Activated T-helper 1 cell treated with anti-CD3 and anti-CD28 coated beads, Interleukin-12 subunit alpha, Interleukin-12 subunit beta, Interleukin-2, Interleukin-4 antibody, amounts not matched to agents 30 ng/mL and 10 ng/mL and 1 ng/mL, durations not matched to agents 14 hours and 24 hours and 36 hours (primary cell): Measurements from ENCODE around the gene NOVA1. TPM values are rescaled to one million over a fixed set of nuclear protein-coding genes. Genes with fewer than 3 reads are reported as not detected.

Source experiments
- DNase-seq: peaks from one replicate; pipeline ENCODE4 v3.0.0; 2021; ENCODE audit warnings: low spot score
- H3K27ac Mint-ChIP-seq: one replicate; pipeline ENCODE4 v1.8.0; 2021; ENCODE audit warnings: mild to moderate bottlenecking, mixed read lengths
- H3K27me3 Mint-ChIP-seq: one replicate; pipeline ENCODE4 v1.8.0; 2022; ENCODE audit warnings: mild to moderate bottlenecking, moderate library complexity, mixed read lengths; ENCODE audit not compliant: insufficient read depth
- H3K36me3 Mint-ChIP-seq: one replicate; pipeline ENCODE4 v1.8.0; 2021; ENCODE audit warnings: low read depth, mixed read lengths
- H3K4me1 Mint-ChIP-seq: one replicate; pipeline ENCODE4 v1.8.0; 2021; ENCODE audit warnings: low read depth, mixed read lengths
- H3K4me3 Mint-ChIP-seq: one replicate; pipeline ENCODE4 v1.8.0; 2021; ENCODE audit warnings: mild to moderate bottlenecking, moderate library complexity, mixed read lengths
- H3K9me3 Mint-ChIP-seq: one replicate; pipeline ENCODE4 v1.8.0; 2021; ENCODE audit warnings: mixed read lengths
- intact Hi-C: fragments of 100-400 bp; cut with micrococcal nuclease; formaldehyde crosslinking; loops from one replicate; pipeline ENCODE4 v1.15.1; 2024
- total RNA-seq: library from RNA; stranded (reverse); gene quantifications from 2 replicates; pipeline ENCODE4 v1.2.3, GENCODE V29; 2022

The NOVA1 gene
- total RNA-seq, 1 donor from 2014 or later: 0.13 TPM

DNA sequence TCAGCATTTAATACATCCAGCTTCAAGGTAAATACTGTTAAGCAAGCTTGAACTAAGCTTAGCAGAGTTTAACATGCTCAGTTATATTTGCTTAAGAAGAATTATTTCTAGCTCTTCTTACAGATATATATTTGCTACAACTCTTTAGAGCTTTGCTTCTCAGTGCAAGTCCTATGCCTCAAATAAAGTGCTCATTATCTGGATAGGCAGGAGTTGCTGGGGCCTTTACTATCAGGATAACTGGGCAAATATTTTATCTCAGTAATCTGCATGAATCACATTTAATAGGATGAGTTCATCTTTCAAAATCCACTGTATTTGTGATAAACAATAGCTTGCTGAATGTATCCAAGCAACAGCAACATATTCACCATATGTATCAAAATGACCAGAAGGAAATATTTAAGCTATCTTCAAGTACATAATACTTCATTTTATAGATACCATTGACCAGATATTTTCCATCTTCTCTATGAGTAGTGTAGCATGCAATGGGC lies 187.6 kb downstream of the NOVA1 start:
- H3K36me3 Mint-ChIP-seq: no peaks in the 10 kb centered on the region
- intact Hi-C loops: no loop called here

DNA sequence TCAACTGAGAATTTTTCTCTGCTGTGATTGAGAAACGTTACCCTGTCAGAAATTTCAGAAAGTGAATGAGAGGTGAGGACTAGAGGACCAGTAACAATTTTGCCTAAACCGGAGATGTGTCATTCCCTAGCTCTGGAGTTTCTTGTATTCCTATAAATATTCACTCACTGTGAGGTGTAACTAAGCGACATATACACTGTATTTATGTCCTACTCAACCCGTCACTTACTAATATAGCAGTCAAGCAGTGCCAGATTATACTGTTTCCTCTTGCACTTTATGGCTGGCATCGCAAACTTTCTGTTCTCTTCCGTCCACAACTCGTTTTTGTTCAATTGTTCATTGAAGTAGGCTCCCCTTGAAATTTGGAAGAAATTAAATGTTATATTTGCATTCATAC lies 192.9 kb downstream of the NOVA1 start:
- no peaks in the 10 kb centered on the region for H3K27me3 Mint-ChIP-seq
- H3K36me3 Mint-ChIP-seq: no peaks in the 10 kb centered on the region
- intact Hi-C loops: no loop called here
- H3K9me3 Mint-ChIP-seq: peaks cover 14% of the 10 kb centered on the region
- no peak overlapping the region for H3K27ac Mint-ChIP-seq
- DNase-seq: no peak
- no peak overlapping the region for H3K4me3 Mint-ChIP-seq
- no peaks in the 10 kb centered on the region for H3K4me1 Mint-ChIP-seq

More for the DNA sequence above, 187.6 kb downstream of the NOVA1 start:
- DNase-seq: no peak
- no peaks in the 10 kb centered on the region for H3K4me1 Mint-ChIP-seq
- peaks cover 26% of the 10 kb centered on the region for H3K9me3 Mint-ChIP-seq
- no peaks in the 10 kb centered on the region for H3K27me3 Mint-ChIP-seq
- H3K27ac Mint-ChIP-seq: no peak overlapping the region
- no peak overlapping the region for H3K4me3 Mint-ChIP-seq

DNA sequence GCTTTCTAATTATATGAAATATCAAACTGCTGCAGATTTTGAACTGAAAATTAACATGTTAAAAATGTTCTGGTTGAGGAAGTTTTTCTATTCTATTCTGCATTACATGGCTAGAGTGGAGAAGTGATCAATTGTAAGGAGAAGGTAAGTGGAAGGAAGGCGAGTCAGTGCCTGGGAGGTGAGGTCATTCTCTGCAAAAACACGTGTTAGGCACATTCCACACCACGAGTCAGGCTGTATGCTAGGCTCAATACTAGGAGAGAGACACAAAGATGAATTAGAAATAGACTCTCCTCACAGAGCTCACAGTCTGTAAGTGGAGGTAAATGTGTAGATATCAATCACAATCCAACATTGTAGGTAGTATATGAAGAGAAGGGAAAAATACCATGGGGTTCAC lies 194.1 kb downstream of the NOVA1 start:
- intact Hi-C loops: no loop called here
- Mint-ChIP-seq H3K4me1 (no peaks in the 10 kb centered on the region), H3K9me3 (peaks cover 19% of the 10 kb centered on the region), H3K4me3 (no peak overlapping the region), H3K27me3 (no peaks in the 10 kb centered on the region), H3K27ac (no peak overlapping the region), H3K36me3 (no peaks in the 10 kb centered on the region)
- no peak for DNase-seq

DNA sequence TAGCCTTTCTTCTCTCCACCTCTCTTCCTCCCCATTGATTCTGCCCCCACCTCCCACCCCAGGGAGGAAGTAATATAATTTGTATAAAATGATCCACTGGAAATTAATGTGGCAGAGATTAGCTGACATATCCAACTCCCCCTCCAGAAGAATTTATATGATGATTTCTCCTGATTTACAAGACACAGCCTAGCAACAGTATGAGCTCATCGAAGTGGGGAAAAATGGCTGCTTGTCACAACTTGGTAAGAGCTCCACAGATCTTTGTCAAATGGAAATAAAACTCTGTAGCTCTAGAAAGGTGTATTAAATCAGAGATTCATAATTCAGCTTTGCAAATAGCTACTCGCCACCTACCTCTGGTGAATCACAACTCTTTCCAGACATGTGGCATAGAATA lies 195.7 kb downstream of the NOVA1 start:
- intact Hi-C loops: no loop called here
- DNase-seq: no peak
- no peak overlapping the region for H3K27ac Mint-ChIP-seq
- H3K27me3 Mint-ChIP-seq: no peaks in the 10 kb centered on the region
- H3K9me3 Mint-ChIP-seq: peaks cover 23% of the 10 kb centered on the region
- H3K4me1 Mint-ChIP-seq: no peaks in the 10 kb centered on the region
- H3K36me3 Mint-ChIP-seq: no peaks in the 10 kb centered on the region
- no peak overlapping the region for H3K4me3 Mint-ChIP-seq

DNA sequence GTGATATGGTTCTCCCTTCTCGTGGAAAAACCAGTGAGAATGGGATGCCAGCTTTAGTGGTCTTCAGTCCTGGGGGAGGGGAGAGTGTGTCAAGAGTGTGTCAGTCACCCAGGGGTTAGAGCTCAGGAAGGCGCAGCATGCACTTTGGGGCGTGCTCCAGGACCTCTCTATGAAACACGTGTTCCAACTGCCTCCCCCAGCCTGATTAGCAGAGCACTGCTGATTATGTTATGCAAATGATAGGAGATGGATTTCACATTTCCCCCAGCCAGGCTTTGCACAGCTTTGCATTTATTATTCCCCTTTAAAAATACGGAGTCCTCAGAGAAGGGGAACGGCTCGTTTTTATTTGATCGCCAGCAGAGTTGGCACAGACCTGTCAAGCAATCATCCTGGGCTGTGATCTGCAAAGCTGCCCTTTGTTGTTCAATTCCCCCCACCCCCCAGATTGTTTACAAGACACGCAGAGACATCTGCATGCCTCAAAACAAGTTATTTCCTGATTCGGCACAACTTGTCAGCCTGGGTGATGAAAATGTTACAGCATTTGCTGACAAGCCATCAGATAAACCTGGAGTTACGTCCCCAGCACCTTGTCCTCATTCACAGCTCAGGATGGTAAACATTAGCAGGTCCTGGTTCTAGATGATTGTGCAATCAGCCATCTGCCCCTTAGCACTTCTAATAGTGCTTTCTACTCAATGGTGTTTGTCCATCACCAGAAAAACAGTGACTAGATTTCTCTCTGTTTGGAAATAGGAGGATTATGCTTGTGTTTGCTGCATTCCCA lies 196.5 kb downstream of the NOVA1 start:
- Mint-ChIP-seq H3K4me1 (no peaks in the 10 kb centered on the region), H3K36me3 (no peaks in the 10 kb centered on the region), H3K27me3 (no peaks in the 10 kb centered on the region), H3K27ac (no peak overlapping the region), H3K9me3 (peaks cover 25% of the 10 kb centered on the region), H3K4me3 (no peak overlapping the region)
- no peak for DNase-seq
- intact Hi-C loops: no loop called here

DNA sequence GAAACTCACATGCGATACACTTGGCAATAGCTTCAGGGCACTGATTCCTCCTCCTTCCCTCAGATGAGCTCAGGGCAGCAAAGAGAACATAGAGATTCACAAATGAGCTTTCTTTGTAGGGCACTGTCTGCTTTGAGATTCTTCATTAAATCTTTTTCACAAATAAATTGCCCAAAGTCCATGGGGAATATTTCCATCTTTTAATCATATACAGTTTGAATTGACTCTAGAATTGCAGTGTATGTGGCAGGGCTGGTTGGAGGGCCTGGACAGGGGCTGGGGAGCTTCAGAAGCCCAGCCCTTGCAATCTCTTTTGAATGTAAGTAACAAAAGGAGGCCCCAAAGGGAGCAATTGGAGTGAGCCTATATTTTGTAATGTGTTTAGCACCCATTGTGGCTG lies 197.5 kb downstream of the NOVA1 start:
- Mint-ChIP-seq H3K9me3 (peaks cover 23% of the 10 kb centered on the region), H3K27me3 (no peaks in the 10 kb centered on the region), H3K27ac (no peak overlapping the region), H3K4me3 (no peak overlapping the region), H3K36me3 (no peaks in the 10 kb centered on the region), H3K4me1 (no peaks in the 10 kb centered on the region)
- intact Hi-C loops: no loop called here
- DNase-seq: no peak

DNA sequence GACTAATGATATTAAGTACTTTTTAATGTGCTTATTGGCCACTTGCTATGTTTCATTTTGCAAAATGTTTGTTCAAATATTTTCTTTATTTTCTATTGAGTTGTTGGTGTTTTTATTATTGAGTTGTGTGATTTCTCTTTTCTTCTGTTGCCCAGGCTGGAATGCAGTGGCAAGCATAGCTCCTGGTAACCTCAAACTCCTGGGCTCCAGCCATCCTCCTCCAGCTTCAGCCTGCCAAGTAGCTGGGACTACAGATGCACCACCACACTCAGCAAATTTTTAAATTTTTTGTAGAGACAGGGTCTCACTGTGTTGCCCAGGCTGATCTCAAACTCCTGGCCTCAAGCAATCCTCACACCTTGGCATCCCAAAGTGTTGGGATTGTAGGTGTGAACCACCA lies 199.2 kb downstream of the NOVA1 start:
- Mint-ChIP-seq H3K9me3 (peaks cover 17% of the 10 kb centered on the region), H3K4me1 (no peaks in the 10 kb centered on the region), H3K27me3 (no peaks in the 10 kb centered on the region), H3K36me3 (no peaks in the 10 kb centered on the region), H3K27ac (no peak overlapping the region), H3K4me3 (no peak overlapping the region)
- DNase-seq: no peak
- intact Hi-C loops: no loop called here
